ENCODE measurements around the gene MAGI2. TPM values are rescaled to one million over a fixed set of nuclear protein-coding genes. Genes with fewer than 3 reads are reported as not detected.

The MAGI2 gene
- total and polyA plus RNA-seq, 4 donors, result 0.37 to 4.1 (median 1.4) TPM

GRCh38 chr7:79301419-79301818 is 152.0 kb downstream of the MAGI2 start:
- no peak overlapping the region for H3K4me3 ChIP-seq (ENCODE audit: low read depth in 1 of 3, low read length in 3 of 3)
- H3K9ac ChIP-seq (ENCODE audit: low read depth in 1 of 2, low read length in 2 of 2), result no peak overlapping the region
- DNase-seq (ENCODE audit: low spot score), result no peak
- TF ChIP-seq CTCF (IDR thresholded peaks at IDR 0.05; ENCODE audit: low read depth, low read length, missing input control), result no peak
- TF ChIP-seq HNF4A (conservative IDR thresholded peaks at IDR 0.05), result peak; percentile 57 to 74
- TF ChIP-seq JUND (IDR thresholded peaks at IDR 0.05), result no peak
- no peak for TF ChIP-seq ZBTB33 (IDR thresholded peaks at IDR 0.05)
- no peaks in the 10 kb centered on the region for H3K27me3 ChIP-seq (ENCODE audit: control insufficient read depth in 4 of 4, insufficient read depth in 4 of 4, low read length in 3 of 4)
- H3K4me1 ChIP-seq (ENCODE audit: control insufficient read depth in 4 of 4, insufficient read depth in 4 of 4, low read length in 3 of 4), result peaks cover 0 to 10% (median 2%) of the 10 kb centered on the region in 4 donors
- no peak overlapping the region for H3K27ac ChIP-seq (ENCODE audit: low read depth in 1 of 2, low read length in 2 of 2)
- no peaks in the 10 kb centered on the region for H3K36me3 ChIP-seq (ENCODE audit: control insufficient read depth in 4 of 4, insufficient read depth in 3 of 4, low read depth in 1 of 4, low read length in 3 of 4)
- no peaks in the 10 kb centered on the region for H3K9me3 ChIP-seq (ENCODE audit: control insufficient read depth in 4 of 4, low read length in 3 of 4)

GRCh38 chr7:79300573-79300972 is 152.9 kb downstream of the MAGI2 start:
- H3K27me3 ChIP-seq (ENCODE audit: control insufficient read depth in 4 of 4, insufficient read depth in 4 of 4, low read length in 3 of 4), result no peaks in the 10 kb centered on the region
- no peak for TF ChIP-seq NR2F2 (IDR thresholded peaks at IDR 0.05)
- no peak for TF ChIP-seq ATF3 (IDR thresholded peaks at IDR 0.05)
- no peak for TF ChIP-seq REST (IDR thresholded peaks at IDR 0.05)
- TF ChIP-seq EGR1 (IDR thresholded peaks at IDR 0.05; ENCODE audit: low read depth in 2 of 2), result no peak
- no peak for TF ChIP-seq HNF4A (conservative IDR thresholded peaks at IDR 0.05)
- TF ChIP-seq ZBTB33 (IDR thresholded peaks at IDR 0.05), result no peak
- no peak for TF ChIP-seq HNF4G (IDR thresholded peaks at IDR 0.05)
- DNase-seq (ENCODE audit: low spot score), result no peak
- H3K4me3 ChIP-seq (ENCODE audit: low read depth in 1 of 3, low read length in 3 of 3), result no peak overlapping the region
- H3K4me1 ChIP-seq (ENCODE audit: control insufficient read depth in 4 of 4, insufficient read depth in 4 of 4, low read length in 3 of 4), result peaks cover 0 to 10% (median 2%) of the 10 kb centered on the region in 4 donors
- no peak overlapping the region for H3K27ac ChIP-seq (ENCODE audit: low read depth in 1 of 2, low read length in 2 of 2)
- no peak overlapping the region for H3K9ac ChIP-seq (ENCODE audit: low read depth in 1 of 2, low read length in 2 of 2)
- H3K36me3 ChIP-seq (ENCODE audit: control insufficient read depth in 4 of 4, insufficient read depth in 3 of 4, low read depth in 1 of 4, low read length in 3 of 4), result no peaks in the 10 kb centered on the region
- no peaks in the 10 kb centered on the region for H3K9me3 ChIP-seq (ENCODE audit: control insufficient read depth in 4 of 4, low read length in 3 of 4)

All from liver (tissue), 9 donors.